ENCODE measurements around the gene STX8.
"Not testable (repeated sequence)": the region's sequence is repeated elsewhere in the genome, so short reads cannot be mapped to it uniquely, and the experiment has no call there.

STX8 gene

GRCh38 chr17:9363440-9364350 lies 211.9 kb downstream of the STX8 start:
- no peaks in the 10 kb centered on the region for H3K9me3 ChIP-seq (ENCODE audit: control insufficient read depth, insufficient read depth, low read length)
- no peaks in the 10 kb centered on the region for H3K36me3 ChIP-seq (ENCODE audit: insufficient read depth, low read length)
- H3K4me1 ChIP-seq (ENCODE audit: insufficient read depth, low read length), result peaks cover 4% of the 10 kb centered on the region; the same call in 1 of the 2 replicates
- no peak overlapping the region for H3K9ac ChIP-seq (ENCODE audit: low read depth, low read length)

GRCh38 chr17:9361188-9361955 lies 214.2 kb downstream of the STX8 start:
- H3K36me3 ChIP-seq (ENCODE audit: insufficient read depth, low read length), result no peaks in the 10 kb centered on the region
- peaks cover 4% of the 10 kb centered on the region; the same call in 1 of the 2 replicates for H3K4me1 ChIP-seq (ENCODE audit: insufficient read depth, low read length)
- no peak overlapping the region for H3K9ac ChIP-seq (ENCODE audit: low read depth, low read length)
- H3K9me3 ChIP-seq (ENCODE audit: control insufficient read depth, insufficient read depth, low read length), result no peaks in the 10 kb centered on the region

- Histone ChIP-seq H3K9ac (ENCODE audit: low read depth, low read length) (no peak overlapping the region), H3K9me3 (ENCODE audit: control insufficient read depth, insufficient read depth, low read length) (no peaks in the 10 kb centered on the region), H3K36me3 (ENCODE audit: insufficient read depth, low read length) (no peaks in the 10 kb centered on the region), H3K4me1 (ENCODE audit: insufficient read depth, low read length) (peaks cover 4% of the 10 kb centered on the region; the same call in 1 of the 2 replicates)
Measured at GRCh38 chr17:9360677-9361081, 214.9 kb downstream of the STX8 start.

GRCh38 chr17:9356488-9356911 lies 219.1 kb downstream of the STX8 start:
- Histone ChIP-seq H3K9ac (ENCODE audit: low read depth, low read length) (no peak overlapping the region), H3K36me3 (ENCODE audit: insufficient read depth, low read length) (no peaks in the 10 kb centered on the region), H3K4me1 (ENCODE audit: insufficient read depth, low read length) (peaks cover 4% of the 10 kb centered on the region; the same call in 1 of the 2 replicates), H3K9me3 (ENCODE audit: control insufficient read depth, insufficient read depth, low read length) (peaks cover 2% of the 10 kb centered on the region; the same call in 1 of the 2 replicates)

GRCh38 chr17:9355846-9356245 lies 219.8 kb downstream of the STX8 start:
- no peaks in the 10 kb centered on the region for H3K36me3 ChIP-seq (ENCODE audit: insufficient read depth, low read length)
- peaks cover 3% of the 10 kb centered on the region; the same call in 1 of the 2 replicates for H3K4me1 ChIP-seq (ENCODE audit: insufficient read depth, low read length)
- H3K9ac ChIP-seq (ENCODE audit: low read depth, low read length), result no peak overlapping the region
- H3K9me3 ChIP-seq (ENCODE audit: control insufficient read depth, insufficient read depth, low read length), result peaks cover 2% of the 10 kb centered on the region; the same call in 1 of the 2 replicates

- H3K9ac ChIP-seq (ENCODE audit: low read depth, low read length); H3K36me3 ChIP-seq (ENCODE audit: insufficient read depth, low read length); H3K9me3 ChIP-seq (ENCODE audit: control insufficient read depth, insufficient read depth, low read length); H3K4me1 ChIP-seq (ENCODE audit: insufficient read depth, low read length): not testable (repeated sequence)
Measured at GRCh38 chr17:9355231-9355630, 220.4 kb downstream of the STX8 start.

- Histone ChIP-seq H3K9me3 (ENCODE audit: control insufficient read depth, insufficient read depth, low read length) (peaks cover 2% of the 10 kb centered on the region; the same call in 1 of the 2 replicates), H3K4me1 (ENCODE audit: insufficient read depth, low read length) (no peaks in the 10 kb centered on the region), H3K36me3 (ENCODE audit: insufficient read depth, low read length) (no peaks in the 10 kb centered on the region)
Measured at GRCh38 chr17:9350080-9350479, 225.5 kb downstream of the STX8 start.

GRCh38 chr17:9346296-9346926 lies 229.2 kb downstream of the STX8 start:
- Histone ChIP-seq H3K9ac (ENCODE audit: low read depth, low read length) (no peak overlapping the region), H3K4me1 (ENCODE audit: insufficient read depth, low read length) (peaks cover 5% of the 10 kb centered on the region), H3K36me3 (ENCODE audit: insufficient read depth, low read length) (no peaks in the 10 kb centered on the region), H3K9me3 (ENCODE audit: control insufficient read depth, insufficient read depth, low read length) (no peaks in the 10 kb centered on the region)

More at GRCh38 chr17:9350080-9350479, 225.5 kb downstream of the STX8 start:
- H3K9ac ChIP-seq (ENCODE audit: low read depth, low read length), result no peak overlapping the region

- Histone ChIP-seq H3K36me3 (ENCODE audit: insufficient read depth, low read length) (no peaks in the 10 kb centered on the region), H3K9me3 (ENCODE audit: control insufficient read depth, insufficient read depth, low read length) (no peaks in the 10 kb centered on the region), H3K9ac (ENCODE audit: low read depth, low read length) (no peak overlapping the region), H3K4me1 (ENCODE audit: insufficient read depth, low read length) (peaks cover 5% of the 10 kb centered on the region)
Measured at GRCh38 chr17:9343516-9343915, 232.1 kb downstream of the STX8 start.

GRCh38 chr17:9342225-9342624 lies 233.4 kb downstream of the STX8 start:
- H3K4me1 ChIP-seq (ENCODE audit: insufficient read depth, low read length), result peaks cover 5% of the 10 kb centered on the region
- no peaks in the 10 kb centered on the region for H3K36me3 ChIP-seq (ENCODE audit: insufficient read depth, low read length)
- H3K9me3 ChIP-seq (ENCODE audit: control insufficient read depth, insufficient read depth, low read length), result no peaks in the 10 kb centered on the region
- H3K9ac ChIP-seq (ENCODE audit: low read depth, low read length), result no peak overlapping the region

- Histone ChIP-seq H3K4me1 (ENCODE audit: insufficient read depth, low read length) (peaks cover 5% of the 10 kb centered on the region), H3K36me3 (ENCODE audit: insufficient read depth, low read length) (no peaks in the 10 kb centered on the region)
Measured at GRCh38 chr17:9339958-9340357, 235.7 kb downstream of the STX8 start.

GRCh38 chr17:9339482-9339881 lies 236.1 kb downstream of the STX8 start:
- H3K9me3 ChIP-seq (ENCODE audit: control insufficient read depth, insufficient read depth, low read length), result peaks cover 13% of the 10 kb centered on the region
- H3K4me1 ChIP-seq (ENCODE audit: insufficient read depth, low read length); H3K9ac ChIP-seq (ENCODE audit: low read depth, low read length); H3K36me3 ChIP-seq (ENCODE audit: insufficient read depth, low read length): not testable (repeated sequence)

More at GRCh38 chr17:9339958-9340357, 235.7 kb downstream of the STX8 start:
- no peak overlapping the region for H3K9ac ChIP-seq (ENCODE audit: low read depth, low read length)
- H3K9me3 ChIP-seq (ENCODE audit: control insufficient read depth, insufficient read depth, low read length), result peaks cover 8% of the 10 kb centered on the region; the same call in 1 of the 2 replicates

- no peak overlapping the region for H3K9ac ChIP-seq (ENCODE audit: low read depth, low read length)
- H3K4me1 ChIP-seq (ENCODE audit: insufficient read depth, low read length), result peaks cover 6% of the 10 kb centered on the region
- H3K9me3 ChIP-seq (ENCODE audit: control insufficient read depth, insufficient read depth, low read length), result peaks cover 16% of the 10 kb centered on the region
- H3K36me3 ChIP-seq (ENCODE audit: insufficient read depth, low read length), result no peaks in the 10 kb centered on the region
Measured at GRCh38 chr17:9336817-9337216, 238.8 kb downstream of the STX8 start.

All from ES-I3 (cell line).